WTC11 (cell line): ENCODE measurements around the gene ACOT13. TPM values are rescaled to one million over a fixed set of nuclear protein-coding genes. Genes with fewer than 3 reads are reported as not detected.
"Not testable (repeated sequence)": the region's sequence is repeated elsewhere in the genome, so short reads cannot be mapped to it uniquely, and the experiment has no call there.

ENCODE experiments used
- ATAC-seq: fragments of 200-7000 bp; cut with Tn5 transposase; 2 replicates; pipeline ENCODE4 v1.10.0; 2021; ENCODE audit warnings: mild to moderate bottlenecking, moderate library complexity
- CTCF ChIA-PET: fragments of 300-600 bp; sonication (Branson Sonifier 250); formaldehyde crosslinking; loops from one replicate; lab custom pipeline; 2021; ENCODE audit warnings: antibody characterized with exemption; lab: Charles Lee
- POLR2A ChIA-PET: fragments of 350-600 bp; sonication (Branson Sonifier 250); formaldehyde crosslinking; loops from one replicate; lab custom pipeline; 2021; ENCODE audit warnings: antibody characterized with exemption; lab: Charles Lee
- DNase-seq: peaks from one replicate; pipeline ENCODE4 v3.0.0; 2021; ENCODE audit warnings: low spot score
- H3K27ac Mint-ChIP-seq: 2 replicates; pipeline ENCODE4 v1.8.0; 2021; ENCODE audit warnings: mixed read lengths
- H3K27me3 Mint-ChIP-seq: 2 replicates; pipeline ENCODE4 v1.8.0; 2021; ENCODE audit warnings: low read depth, mild to moderate bottlenecking, moderate library complexity, mixed read lengths
- H3K36me3 Mint-ChIP-seq: 2 replicates; pipeline ENCODE4 v1.8.0; 2021; ENCODE audit warnings: mixed read lengths
- H3K4me1 Mint-ChIP-seq: 2 replicates; pipeline ENCODE4 v1.8.0; 2022; ENCODE audit warnings: mixed read lengths
- H3K4me3 Mint-ChIP-seq: 2 replicates; pipeline ENCODE4 v1.8.0; 2021; ENCODE audit warnings: mild to moderate bottlenecking, moderate library complexity, mixed read lengths
- H3K9me3 Mint-ChIP-seq: 2 replicates; pipeline ENCODE4 v1.8.0; 2021; ENCODE audit warnings: mixed read lengths
- ATF6 ChIP-seq: sonication (generic); formaldehyde crosslinking; IDR thresholded peaks from 2 replicates; pipeline ENCODE4 v1.8.1; 2023; ENCODE audit warnings: mild to moderate bottlenecking, missing genetic modification reagents
- E2F4 ChIP-seq: sonication (generic); formaldehyde crosslinking; IDR thresholded peaks from 2 replicates; pipeline ENCODE4 v1.8.1; 2022; ENCODE audit warnings: low read depth, mild to moderate bottlenecking, moderate library complexity, missing genetic modification reagents, borderline replicate concordance
- ELF4 ChIP-seq: sonication (generic); formaldehyde crosslinking; IDR thresholded peaks from 2 replicates; pipeline ENCODE4 v1.8.1; 2022; ENCODE audit warnings: low read depth, mild to moderate bottlenecking, moderate library complexity, missing genetic modification reagents
- ESRRA ChIP-seq: sonication (generic); formaldehyde crosslinking; IDR thresholded peaks from 2 replicates; pipeline ENCODE4 v1.8.1; 2022; ENCODE audit warnings: mild to moderate bottlenecking, missing genetic modification reagents, borderline replicate concordance
- GABPB1 ChIP-seq: sonication (generic); formaldehyde crosslinking; IDR thresholded peaks from 2 replicates; pipeline ENCODE4 v1.8.1; 2023; ENCODE audit warnings: mild to moderate bottlenecking, missing genetic modification reagents
- MAX ChIP-seq: sonication (generic); formaldehyde crosslinking; IDR thresholded peaks from 2 replicates; pipeline ENCODE4 v1.8.0; 2022; ENCODE audit warnings: mild to moderate bottlenecking, missing genetic modification reagents
- MLX ChIP-seq: sonication (generic); formaldehyde crosslinking; IDR thresholded peaks from 2 replicates; pipeline ENCODE4 v1.8.1; 2023; ENCODE audit warnings: mild to moderate bottlenecking, missing genetic modification reagents, moderate library complexity
- NFATC4 ChIP-seq: fragments of 250-450 bp; sonication (Bioruptor Pico); IDR thresholded peaks from 2 replicates; pipeline ENCODE4 v1.9.0; 2021; ENCODE audit warnings: mild to moderate bottlenecking
- NR2C2 ChIP-seq: sonication (generic); formaldehyde crosslinking; IDR thresholded peaks from 2 replicates; pipeline ENCODE4 v1.8.0; 2022; ENCODE audit warnings: mild to moderate bottlenecking, missing genetic modification reagents
- SMAD4 ChIP-seq: sonication (generic); formaldehyde crosslinking; IDR thresholded peaks from 2 replicates; pipeline ENCODE4 v1.8.0; 2022; ENCODE audit warnings: mild to moderate bottlenecking, missing genetic modification reagents
- TP53 ChIP-seq: sonication (generic); formaldehyde crosslinking; IDR thresholded peaks from 2 replicates; pipeline ENCODE4 v1.8.1; 2023; ENCODE audit warnings: mild to moderate bottlenecking, missing genetic modification reagents
- USF2 ChIP-seq: sonication (generic); formaldehyde crosslinking; IDR thresholded peaks from 2 replicates; pipeline ENCODE4 v1.8.1; 2023; ENCODE audit warnings: mild to moderate bottlenecking, missing genetic modification reagents, moderate library complexity
- ZBTB43 ChIP-seq: sonication (generic); formaldehyde crosslinking; IDR thresholded peaks from 2 replicates; pipeline ENCODE4 v1.8.1; 2023; ENCODE audit warnings: mild to moderate bottlenecking, missing genetic modification reagents
- ZNF416 ChIP-seq: fragments of 250-450 bp; sonication (Bioruptor Pico); IDR thresholded peaks from 2 replicates; pipeline ENCODE4 v1.9.0; 2021; ENCODE audit warnings: mild to moderate bottlenecking, inconsistent platforms
- ZNF423 ChIP-seq: fragments of 250-450 bp; sonication (Bioruptor Pico); IDR thresholded peaks from 2 replicates; pipeline ENCODE4 v2.1.2; 2022; ENCODE audit warnings: mild to moderate bottlenecking, moderate library complexity
- total RNA-seq: library from RNA; stranded (reverse); gene quantifications from 3 replicates; pipeline ENCODE4 v1.2.3, GENCODE V29; 2021
- TF ChIP-seq, protein P1 (sequence below): sonication (generic); formaldehyde crosslinking; IDR thresholded peaks from 2 replicates; pipeline ENCODE4 v1.8.1; 2022; ENCODE audit warnings: low read depth, missing genetic modification reagents, borderline replicate concordance

ACOT13 gene
- total RNA-seq, 1 experiment from 2014 or later, result 54.0 TPM

- TF ChIP-seq MLX (CRISPR knock-in tag) (no peak), ELF4 (CRISPR knock-in tag) (no peak), MAX (CRISPR knock-in tag) (no peak), TP53 (no peak), E2F4 (CRISPR knock-in tag) (no peak), ZNF416 (no peak)
Measured at GRCh38 chr6:24749297-24749696, 82.4 kb downstream of the ACOT13 start (continued).

DNA sequence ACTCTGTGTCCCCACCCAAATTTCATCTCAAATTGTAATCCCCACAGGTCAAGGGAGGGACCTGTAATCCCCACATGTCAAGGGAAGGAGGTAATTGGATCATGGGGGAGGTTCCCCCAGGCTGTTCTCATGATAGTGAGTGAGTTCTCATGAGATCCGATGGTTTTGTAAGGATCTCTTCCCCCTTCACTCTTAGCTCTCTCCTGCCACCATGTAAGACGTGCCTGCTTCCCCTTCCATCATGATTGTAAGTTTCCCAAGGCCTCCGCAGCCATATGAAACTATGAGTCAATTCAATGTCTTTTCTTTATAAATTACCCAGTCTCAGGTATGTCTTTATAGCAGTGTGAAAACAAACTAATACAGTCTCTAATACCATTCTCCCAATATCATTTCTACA lies 84.0 kb downstream of the ACOT13 start:
- H3K4me3 Mint-ChIP-seq, H3K4me1 Mint-ChIP-seq, POLR2A ChIA-PET, ATAC-seq, H3K27me3 Mint-ChIP-seq, H3K27ac Mint-ChIP-seq, CTCF ChIA-PET, H3K36me3 Mint-ChIP-seq, DNase-seq: not testable (repeated sequence)
- peaks cover 27% of the 10 kb centered on the region for H3K9me3 Mint-ChIP-seq

DNA sequence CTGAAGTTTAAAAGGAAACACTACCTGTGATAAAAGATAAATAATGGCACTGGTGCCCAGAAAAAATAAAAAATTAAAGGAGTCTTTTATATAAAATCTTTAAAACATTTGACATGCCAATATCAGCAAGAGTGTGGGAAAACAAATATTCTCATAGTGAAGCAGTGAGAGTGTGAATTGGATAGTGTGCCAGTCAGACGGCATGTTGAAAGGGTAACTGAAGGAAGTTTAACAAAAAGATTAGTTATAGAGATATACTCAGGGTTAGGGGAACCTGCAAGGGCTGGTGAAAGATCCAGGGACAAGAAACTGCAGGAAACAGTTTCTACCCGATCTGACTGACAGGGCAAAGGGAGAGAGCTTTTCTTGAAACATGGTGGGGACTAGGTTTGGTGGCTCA lies 85.6 kb downstream of the ACOT13 start:
- Mint-ChIP-seq H3K4me1 (0 out of 2 replicates have a peak, but pooled peaks cover 2% of the 10 kb centered on the region), H3K36me3 (no peaks in the 10 kb centered on the region), H3K27me3 (no peaks in the 10 kb centered on the region), H3K27ac (no peak overlapping the region), H3K9me3 (peaks cover 31% of the 10 kb centered on the region), H3K4me3 (no peak overlapping the region)
- no peak for ATAC-seq
- CTCF ChIA-PET, result no interaction called here
- DNase-seq, result no peak
- no peak for TF ChIP-seq ELF4 (CRISPR knock-in tag)
- no peak for TF ChIP-seq ZNF423 (CRISPR knock-in tag)
- TF ChIP-seq E2F4 (CRISPR knock-in tag), result no peak
- TF ChIP-seq, protein P1, sequence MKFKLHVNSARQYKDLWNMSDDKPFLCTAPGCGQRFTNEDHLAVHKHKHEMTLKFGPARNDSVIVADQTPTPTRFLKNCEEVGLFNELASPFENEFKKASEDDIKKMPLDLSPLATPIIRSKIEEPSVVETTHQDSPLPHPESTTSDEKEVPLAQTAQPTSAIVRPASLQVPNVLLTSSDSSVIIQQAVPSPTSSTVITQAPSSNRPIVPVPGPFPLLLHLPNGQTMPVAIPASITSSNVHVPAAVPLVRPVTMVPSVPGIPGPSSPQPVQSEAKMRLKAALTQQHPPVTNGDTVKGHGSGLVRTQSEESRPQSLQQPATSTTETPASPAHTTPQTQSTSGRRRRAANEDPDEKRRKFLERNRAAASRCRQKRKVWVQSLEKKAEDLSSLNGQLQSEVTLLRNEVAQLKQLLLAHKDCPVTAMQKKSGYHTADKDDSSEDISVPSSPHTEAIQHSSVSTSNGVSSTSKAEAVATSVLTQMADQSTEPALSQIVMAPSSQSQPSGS, result no peak
- TF ChIP-seq GABPB1, result no peak
- TF ChIP-seq ESRRA (CRISPR knock-in tag), result no peak
- POLR2A ChIA-PET, result no interaction called here

DNA sequence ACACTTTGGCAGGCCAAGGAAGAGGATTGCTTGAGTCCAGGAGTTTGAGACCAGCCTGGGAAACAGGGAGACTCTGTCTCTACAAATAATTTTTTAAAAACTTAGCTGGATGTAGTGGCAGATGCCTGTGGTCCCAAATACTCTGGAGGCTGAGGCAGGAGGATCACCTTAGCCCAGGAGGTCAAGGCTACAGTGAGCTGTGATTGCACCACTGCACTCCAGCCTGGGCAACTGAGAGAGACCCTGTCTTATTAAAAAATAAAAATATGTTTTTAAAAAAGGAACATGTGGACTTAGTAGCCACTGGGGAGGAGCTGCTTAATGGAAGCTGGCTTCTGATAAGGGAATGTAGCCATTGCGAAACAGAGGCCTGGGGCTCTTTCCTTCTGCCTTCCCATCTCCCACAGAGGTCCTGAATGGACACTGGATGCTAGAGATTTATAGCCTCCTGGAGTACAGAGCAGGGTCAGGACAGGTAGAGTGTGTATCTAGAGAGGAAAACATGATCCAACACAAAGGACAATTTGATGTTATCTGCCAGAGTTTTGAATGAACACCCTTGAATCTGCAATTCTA lies 86.1 kb downstream of the ACOT13 start:
- ATAC-seq, result no peak
- Mint-ChIP-seq H3K27me3 (no peaks in the 10 kb centered on the region), H3K4me1 (0 out of 2 replicates have a peak, but pooled peaks cover 2% of the 10 kb centered on the region), H3K36me3 (no peaks in the 10 kb centered on the region), H3K27ac (no peak overlapping the region), H3K4me3 (no peak overlapping the region), H3K9me3 (peaks cover 31% of the 10 kb centered on the region)
- ChIA-PET CTCF (no interaction called here), POLR2A (no interaction called here)
- no peak for DNase-seq
- TF ChIP-seq SMAD4 (CRISPR knock-in tag), result no peak
- no peak for TF ChIP-seq ZBTB43 (CRISPR knock-in tag)
- TF ChIP-seq, protein P1, result no peak
- no peak for TF ChIP-seq NFATC4 (CRISPR knock-in tag)
- TF ChIP-seq ZNF416, result no peak
- TF ChIP-seq USF2 (CRISPR knock-in tag), result no peak
- no peak for TF ChIP-seq NR2C2 (CRISPR knock-in tag)
- TF ChIP-seq ATF6 (CRISPR knock-in tag), result no peak
